HG02623 (cell line): ENCODE measurements around the gene TAGAP.
A peak's percentile ranks its signal among the peaks of the same experiment; 100 is the strongest.
"Not testable (repeated sequence)": the region's sequence is repeated elsewhere in the genome, so short reads cannot be mapped to it uniquely, and the experiment has no call there.

ENCODE experiments used
- ATAC-seq: cut with Tn5 transposase; IDR thresholded peaks from one replicate; pipeline ENCODE4 v1.9.1; 2021; ENCODE audit warnings: moderate library complexity; ENCODE audit not compliant: unreplicated experiment

The TAGAP gene

DNA sequence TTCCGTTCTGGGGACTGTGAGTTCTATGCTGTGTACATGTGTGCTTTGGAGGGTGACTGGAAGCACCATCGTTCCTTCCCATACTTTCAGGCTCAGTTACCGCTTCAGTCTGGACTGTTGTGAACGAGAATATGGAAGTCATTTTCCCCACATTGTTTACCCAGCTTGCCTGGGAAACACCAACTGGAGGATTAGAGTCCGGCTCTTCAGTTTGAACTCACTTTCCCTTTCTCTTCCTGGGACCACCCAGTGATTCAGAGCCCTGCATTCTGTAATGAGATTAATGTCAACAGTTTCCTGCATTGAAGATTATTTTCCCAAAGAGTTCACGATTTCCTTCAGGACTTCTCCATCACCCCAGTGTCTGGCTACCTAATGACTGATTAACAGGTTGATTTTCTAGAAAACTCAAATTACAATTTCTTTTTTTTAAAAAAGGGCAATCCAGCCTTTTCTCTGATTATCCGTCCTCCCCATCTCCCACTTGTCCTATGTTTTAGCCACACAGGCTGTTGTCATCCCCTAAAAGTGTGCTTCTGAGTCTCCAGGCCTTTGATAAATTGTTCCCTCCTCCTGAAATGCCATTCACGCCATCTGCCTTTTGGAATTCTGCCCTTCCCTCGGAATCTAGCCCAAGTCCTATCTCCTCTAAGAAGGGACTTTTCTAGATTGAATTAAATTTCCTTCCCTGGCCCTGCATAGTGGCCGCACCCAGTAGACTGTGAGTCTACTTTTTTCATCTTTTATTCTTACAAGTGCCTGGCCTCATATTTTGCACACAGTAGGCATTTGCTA, 3.3 kb upstream of the TAGAP start:
- no peak for ATAC-seq

DNA sequence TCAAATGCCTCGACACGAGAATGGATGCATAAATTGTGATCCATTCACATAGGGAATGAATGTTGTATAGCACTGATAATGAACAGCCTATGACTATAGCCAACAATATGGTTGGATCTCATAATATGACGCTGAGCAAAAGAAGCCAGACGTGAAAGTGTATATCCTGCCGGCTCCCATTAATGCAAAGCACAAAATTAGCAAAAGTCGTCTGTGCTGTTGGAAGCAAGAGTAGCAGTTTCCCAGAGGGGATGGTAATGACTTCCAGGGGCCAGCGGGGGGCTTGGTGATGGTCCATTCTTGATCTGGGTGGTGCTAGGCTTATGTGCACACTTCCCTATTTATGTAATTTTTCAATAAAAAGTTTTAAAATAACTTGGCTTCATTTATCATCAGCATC, 1.0 kb upstream of the TAGAP start:
- no peak for ATAC-seq

DNA sequence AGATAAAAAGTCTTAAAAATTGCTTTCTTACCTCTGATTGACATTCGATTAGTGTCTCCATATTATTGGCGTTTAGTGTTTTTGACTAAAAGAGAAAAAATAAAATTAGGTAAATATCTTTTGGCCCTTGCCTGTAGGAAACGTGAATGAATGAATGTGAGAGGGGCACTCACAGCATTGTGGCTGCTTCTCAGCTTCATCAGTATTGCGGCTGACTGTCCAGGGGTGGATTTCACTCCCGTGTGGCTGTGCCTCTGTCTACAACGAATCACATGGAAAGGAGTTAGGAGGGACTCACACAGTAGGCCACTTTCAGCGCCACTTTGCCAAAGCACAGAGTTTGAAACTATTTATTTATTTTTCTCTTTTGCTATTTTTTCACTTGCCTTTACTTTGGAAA, 844 bp downstream of the TAGAP start:
- no peak for ATAC-seq

DNA sequence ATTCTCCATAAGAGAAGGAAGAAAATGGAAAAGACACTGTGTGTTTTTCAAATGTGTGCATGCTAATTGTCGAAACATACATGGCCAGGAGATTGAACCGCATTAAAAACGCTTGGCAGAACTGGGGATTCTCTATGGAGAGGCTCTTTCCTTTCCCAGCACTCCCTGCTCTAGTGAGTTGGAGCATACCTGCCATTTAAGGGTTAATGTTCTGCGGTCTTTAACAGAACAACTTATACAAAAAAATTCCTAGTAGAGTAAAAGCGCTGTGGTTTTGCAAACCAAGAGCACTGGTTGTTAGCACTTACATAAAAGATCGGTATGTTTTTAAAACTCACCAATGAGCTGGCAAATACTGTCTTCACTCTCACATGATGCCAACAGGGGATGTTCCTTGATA, 1.5 kb downstream of the TAGAP start:
- no peak for ATAC-seq

DNA sequence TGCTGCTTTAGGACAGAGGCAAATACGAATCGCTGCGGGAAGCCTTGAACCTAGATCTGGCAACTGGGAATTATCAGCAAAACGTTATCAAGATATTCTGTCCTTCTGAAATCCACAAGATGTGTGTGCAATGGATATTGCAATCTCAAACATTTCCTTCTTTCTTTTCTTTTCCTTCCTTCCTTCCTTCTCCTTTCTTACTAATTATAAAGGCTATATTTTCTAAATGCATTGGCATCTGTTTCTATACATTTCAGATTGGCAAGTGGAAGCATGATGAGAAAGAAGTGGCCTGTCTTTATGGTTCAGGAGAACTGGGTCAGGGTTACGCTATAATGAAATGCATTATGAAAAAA, 2.0 kb downstream of the TAGAP start:
- no peak for ATAC-seq

DNA sequence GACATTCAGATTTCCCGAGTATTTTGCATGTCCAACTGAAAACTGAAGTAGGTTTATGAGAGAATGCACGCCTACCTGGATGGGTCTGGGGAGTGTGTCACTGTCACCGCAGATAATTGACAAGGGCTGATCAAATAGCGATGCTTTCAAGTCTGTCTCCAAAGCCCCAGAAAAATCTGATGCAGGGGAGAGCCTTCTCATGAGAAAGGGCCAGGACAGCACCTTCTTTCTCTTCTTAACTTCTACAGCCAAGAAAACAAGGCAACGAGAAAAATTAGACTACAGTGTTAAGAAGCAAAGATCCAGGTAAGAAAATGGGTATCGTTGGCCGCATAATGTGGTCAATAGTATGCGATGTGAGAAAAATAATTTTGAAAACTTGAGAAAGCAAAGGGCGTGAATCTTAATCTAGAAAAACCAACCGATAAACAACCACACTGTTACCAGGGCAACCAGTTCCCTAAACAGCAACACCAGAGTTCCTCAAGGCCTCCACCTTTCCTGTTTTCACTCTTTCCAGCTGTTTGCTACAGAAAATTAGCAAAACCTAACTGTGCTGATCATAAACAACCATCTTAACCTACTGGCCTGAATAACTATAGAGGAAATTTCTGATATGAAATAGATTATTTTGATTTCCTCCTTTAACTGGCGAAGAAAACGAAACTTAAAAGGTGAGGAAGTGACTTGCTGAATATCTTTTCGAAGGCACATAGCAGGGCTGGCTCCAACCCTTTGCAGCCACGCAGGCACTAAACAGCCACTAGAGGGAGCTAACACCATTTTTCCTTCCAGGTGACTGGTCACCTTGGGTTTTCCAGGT, 2.6 kb downstream of the TAGAP start:
- no peak for ATAC-seq

DNA sequence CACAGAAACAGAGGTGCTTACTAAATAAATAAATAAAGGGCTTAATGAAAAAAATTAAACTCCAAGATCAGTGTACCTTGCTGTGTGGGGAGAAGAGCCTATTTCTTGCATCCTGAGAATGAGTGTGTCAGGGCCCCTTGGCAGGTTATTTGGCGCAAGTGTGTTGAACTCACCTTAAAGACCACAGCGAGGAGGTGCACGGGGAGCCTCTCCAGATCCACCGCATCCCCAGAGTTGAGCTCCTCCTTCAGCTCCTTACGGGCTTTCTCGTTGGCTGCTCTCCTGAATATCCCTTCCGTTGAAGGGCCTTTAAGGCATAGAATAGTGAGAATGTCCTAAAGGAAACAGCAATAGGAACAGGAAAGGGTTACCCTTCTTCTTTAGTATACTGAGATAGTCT, 3.6 kb downstream of the TAGAP start:
- ATAC-seq: no peak

DNA sequence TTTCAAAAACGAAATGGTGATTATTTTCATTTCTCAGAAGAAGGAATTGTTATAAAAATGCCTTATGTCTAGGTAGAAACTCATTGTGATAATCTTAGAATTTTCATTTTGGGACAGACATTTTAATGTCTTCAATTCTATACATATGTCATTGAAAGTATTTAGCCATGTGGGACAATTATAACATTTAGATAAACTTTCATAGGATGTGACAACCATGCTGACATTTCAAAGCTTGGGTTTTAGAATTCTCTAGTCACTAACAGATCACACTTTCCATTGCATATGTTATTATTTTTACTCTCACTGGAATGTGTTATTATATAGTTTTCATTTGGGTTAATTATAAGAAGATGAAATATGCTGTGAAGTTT, 4.9 kb downstream of the TAGAP start:
- ATAC-seq: no peak

DNA sequence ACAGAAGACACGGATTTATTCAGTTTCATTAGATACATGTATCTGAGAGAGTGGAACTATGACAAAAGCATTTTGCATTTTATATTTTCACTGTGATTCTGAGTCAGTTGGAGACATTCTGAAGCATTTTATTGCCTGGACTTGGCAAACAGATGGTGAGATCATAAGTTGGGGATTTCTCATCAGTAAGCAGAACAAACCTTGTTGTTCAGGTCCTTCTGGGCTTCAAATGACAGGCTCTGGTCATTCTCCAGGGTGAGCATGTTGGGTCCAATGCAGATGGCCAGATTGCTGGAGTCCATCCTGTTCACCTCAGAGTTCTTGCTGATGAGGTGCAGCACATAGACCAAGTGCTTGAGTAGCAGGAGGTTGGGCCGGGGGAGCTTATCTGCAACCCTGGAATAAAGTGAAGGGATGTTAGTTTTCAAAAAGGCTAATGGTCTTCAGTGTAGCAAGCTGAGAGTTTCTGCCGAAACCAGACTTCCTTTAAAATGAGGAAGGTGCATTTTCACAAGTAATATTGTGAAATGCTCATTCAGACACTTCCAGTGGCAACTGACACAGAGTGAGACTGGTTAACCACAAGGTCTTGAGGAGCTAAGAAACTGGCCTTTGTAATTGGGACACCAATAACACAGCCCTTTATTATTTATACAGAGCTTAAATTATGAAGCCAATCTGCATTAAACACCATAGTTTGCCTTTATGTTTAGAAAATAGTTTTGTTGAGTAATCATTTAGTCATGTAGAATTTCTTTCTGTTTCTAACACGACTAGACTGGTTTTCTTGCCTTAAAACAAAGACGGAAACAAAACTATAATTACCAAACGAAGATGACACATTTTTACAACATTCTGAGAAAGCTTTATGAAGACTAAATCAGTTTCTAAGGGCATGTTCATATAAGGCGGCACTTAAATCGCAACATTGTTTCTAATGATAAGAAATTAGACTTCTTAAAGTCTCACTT, 5.6 kb downstream of the TAGAP start:
- peak; percentile 81 for ATAC-seq

DNA sequence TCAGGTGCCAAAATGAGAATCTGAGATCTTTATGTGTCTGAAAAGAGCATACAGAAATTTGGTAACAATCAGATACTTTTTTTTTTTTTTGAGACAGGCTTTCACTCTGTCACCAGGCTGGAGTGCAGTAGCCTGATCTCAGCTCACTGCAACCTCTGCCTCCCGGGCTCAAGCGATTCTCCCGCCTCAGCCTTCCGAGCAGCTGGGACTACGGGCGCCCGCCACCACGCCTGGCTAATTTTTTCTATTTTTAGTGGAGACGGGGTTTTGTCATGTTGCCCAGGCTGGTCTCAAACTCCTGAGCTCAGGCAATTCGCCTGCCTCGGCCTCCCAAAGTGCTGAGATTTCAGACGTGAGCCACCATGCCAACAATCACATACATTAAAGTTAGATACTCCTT, 6.5 kb downstream of the TAGAP start:
- not testable (repeated sequence) for ATAC-seq

DNA sequence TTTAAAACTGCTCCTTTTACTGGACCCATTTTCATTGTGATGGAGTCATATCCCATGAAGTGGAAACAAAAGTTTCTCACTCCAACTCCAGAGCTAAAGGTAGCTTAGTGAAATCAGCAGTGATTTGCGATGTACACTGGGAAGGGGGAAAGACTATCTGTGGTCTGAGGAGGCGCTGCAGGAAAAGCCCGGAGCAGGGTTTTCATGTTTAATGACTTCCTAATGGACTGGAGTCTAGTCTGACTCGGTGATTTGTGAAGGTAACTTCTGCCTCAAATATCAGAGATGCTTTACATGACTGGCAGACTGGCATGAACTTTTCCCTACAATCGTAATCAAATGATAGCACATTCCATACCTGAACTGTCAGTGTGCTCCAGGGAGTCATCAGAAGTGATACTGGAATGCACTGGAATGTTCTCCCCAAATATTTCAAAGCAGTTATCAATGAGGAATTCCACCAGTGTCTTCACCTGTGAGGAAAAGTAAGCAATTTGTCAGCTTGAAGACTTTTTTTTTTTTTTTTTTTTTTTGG, 7.0 kb downstream of the TAGAP start:
- ATAC-seq: no peak

DNA sequence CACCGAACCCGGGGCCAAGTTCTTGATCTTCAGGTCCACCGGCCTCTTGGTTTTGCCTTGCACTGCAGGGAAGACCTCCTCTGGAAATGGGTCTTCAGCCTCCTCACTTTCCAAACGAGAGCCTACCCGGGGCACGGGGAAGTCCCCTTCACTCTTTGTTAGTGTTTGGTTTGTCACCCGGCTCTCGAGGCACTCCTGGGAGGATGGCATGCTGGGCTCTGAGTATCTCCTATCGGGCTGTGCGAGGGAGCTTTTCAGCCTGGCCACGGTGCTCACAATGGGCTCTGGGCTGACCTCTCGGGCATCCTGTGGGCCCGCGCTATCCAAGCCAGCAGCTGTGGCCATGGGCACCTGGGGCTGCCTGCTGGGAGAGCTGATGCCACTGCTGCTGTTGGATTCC, 8.1 kb downstream of the TAGAP start:
- no peak for ATAC-seq

DNA sequence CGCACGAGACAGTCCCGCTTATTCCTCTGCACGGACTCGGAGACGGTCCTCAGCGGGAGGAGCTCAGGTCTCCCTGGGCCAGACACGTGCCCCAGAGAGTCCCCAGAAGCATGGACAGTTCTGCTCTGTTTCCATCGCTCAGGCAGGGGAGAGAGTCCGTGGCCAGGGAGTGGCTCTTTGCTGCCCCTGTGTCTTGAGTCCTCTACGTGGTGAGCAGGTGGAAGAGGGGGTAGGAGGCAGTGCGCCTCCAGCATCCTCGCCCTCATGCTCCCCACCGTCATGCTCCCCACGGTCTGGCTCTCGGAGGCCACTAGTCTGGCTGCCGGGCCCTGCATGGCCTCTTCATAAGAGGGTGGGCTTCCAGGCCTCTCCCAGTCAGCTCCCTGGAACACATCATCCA, 8.9 kb downstream of the TAGAP start:
- ATAC-seq: no peak

DNA sequence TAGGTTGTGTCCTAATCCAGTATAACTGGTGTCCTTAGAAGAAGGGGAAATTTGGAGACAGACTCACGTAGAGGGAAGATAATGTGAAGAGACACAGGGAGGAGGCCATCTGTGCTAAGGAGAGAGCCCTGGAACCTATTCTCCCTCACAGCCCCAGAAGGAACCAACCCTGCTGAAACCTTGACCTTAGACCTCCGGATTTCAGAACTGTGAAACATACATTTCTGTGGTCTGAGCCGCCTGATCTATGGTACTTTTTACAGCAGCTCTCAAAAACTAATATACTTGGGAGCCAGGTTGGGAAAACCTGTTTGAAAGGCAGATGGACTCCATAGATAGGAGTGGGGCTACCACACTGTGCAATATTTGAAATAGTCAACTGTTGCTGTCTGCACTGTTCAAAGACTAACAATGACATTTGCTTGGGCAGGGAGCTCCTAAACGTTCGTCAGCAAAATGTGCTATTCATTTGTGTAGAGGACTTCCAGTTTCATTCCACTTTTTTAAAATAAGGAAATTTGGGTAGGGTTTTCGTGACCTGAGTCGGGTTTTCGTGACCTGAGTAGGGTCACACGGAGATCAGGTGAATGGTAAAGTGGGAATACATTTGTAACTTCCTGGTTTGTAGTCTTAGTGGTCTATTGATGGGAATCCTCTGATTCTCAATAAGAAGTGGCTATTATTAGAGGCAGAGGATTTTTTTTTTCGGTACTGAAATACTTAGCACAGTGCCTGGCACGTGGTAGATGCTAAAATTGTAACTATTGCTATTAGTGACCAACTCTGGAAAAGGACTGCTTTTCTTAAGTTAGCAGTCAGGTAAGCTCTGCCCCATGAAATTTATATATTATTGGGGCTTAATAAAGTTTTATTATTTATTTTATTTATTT, 11.4 kb downstream of the TAGAP start:
- ATAC-seq: no peak

DNA sequence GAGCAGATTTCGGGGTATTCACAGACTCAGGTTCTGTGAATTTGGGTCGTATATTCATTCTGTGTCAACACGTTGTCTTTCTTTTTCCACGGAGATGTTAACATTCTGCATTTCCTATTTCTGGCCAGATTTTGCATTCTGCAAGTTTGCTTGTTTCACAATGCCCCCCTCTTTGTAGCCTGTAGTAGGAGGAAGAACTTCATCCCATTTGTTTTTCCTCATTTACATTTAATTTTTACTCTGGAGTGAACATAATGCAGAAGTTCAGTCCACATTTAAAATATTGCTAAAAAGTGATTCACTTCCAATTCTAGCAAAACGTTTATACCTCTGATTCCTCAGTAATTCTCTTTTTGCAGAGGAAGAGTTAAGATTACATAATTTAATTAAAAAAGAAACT, 12.9 kb downstream of the TAGAP start:
- no peak for ATAC-seq

DNA sequence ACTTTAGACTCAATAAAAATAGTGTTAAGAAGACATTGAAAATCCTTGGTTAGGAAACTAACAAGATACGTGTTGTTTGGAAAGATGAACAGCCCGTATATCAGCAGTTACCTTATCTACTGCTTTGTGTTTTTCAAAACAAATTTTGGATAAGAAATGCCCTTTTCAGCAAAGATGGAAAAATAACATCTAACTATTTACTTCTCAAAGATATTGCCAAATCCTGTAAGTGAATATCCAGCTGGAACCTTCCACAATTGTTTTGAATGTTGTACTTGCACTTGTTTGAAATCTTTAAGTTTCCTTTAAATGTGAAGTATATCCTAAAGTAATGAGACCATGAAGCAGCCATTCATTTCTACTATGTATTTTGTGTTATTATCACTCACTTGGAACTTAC, 14.6 kb downstream of the TAGAP start:
- no peak for ATAC-seq

DNA sequence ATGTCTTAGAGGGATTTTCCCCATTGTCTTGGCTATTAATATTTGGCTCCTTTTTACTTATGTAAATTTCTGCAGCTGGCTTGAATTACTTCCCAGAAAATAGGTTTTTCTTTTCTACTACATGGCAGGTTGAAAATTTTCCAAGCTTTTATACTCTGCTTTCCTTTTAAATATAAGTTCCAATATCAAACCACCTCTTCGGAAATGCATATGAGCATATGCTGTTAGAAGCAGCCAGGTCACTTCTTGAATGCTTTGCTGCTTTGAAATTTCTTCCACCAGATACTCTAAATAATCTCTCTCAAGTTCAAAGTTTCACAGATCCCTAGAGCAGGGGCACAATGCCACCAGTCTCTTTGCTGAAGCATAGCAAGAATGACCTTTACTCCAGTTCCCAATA, 19.6 kb downstream of the TAGAP start:
- not testable (repeated sequence) for ATAC-seq

DNA sequence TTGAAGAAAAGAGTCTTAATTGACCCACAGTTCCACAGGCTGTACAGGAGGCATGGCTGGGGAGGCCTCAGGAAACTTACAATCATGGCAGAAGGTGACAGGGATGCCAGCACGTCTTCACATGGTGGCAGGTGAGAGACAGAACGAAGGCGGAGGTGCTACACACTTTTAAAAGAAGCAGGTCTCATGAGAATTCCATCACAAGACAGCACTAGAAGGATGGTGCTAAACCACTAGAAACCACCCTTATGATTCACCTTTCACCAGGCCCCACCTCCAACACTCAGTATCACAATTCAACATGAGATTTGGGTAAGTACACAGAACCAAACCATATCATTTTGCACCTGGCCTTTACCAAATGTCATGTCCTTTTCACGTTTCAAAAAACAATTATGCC, 20.9 kb downstream of the TAGAP start:
- ATAC-seq: no peak

DNA sequence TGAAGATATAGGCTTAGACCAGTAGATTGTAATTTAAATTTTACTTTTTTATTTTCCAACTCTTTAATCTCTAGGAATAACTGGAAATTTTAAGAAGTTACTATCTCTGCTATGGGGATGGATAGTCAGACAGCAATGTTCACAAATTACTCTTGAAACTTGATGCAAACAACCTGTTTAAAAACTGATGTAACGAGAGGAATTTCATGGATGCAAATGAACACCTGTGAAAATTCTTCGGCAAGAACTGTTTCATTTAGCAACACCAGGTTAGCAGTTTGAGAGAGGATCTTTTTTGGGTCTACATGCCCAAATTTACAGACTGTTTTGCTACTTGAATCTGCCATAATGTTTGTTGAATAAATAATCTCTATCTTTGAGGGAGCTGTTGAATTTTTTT, 24.8 kb downstream of the TAGAP start:
- no peak for ATAC-seq
